ENCODE data around the gene POPDC3. TPM values are rescaled to one million over a fixed set of nuclear protein-coding genes. Genes with fewer than 3 reads are reported as not detected.

POPDC3 gene
- total RNA-seq, 1 experiment from 2014 or later: 3.8 TPM

- Mint-ChIP-seq H3K4me3 (ENCODE audit: low read depth, unreplicated experiment) (no peak overlapping the region), H3K36me3 (ENCODE audit: insufficient read depth, unreplicated experiment) (no peaks in the 10 kb centered on the region), H3K27ac (ENCODE audit: unreplicated experiment) (no peak overlapping the region), H3K9me3 (ENCODE audit: low read depth, unreplicated experiment) (no peaks in the 10 kb centered on the region), H3K4me1 (ENCODE audit: low read depth, unreplicated experiment) (no peaks in the 10 kb centered on the region), H3K27me3 (ENCODE audit: unreplicated experiment) (no peaks in the 10 kb centered on the region)
- BruUV-seq (replicated peaks): no TSS peak
- intact Hi-C loops (cut with micrococcal nuclease; ENCODE audit: unreplicated experiment): no loop called here
- no peak for DNase-seq
- TF ChIP-seq CTCF (IDR thresholded peaks at IDR 0.05; ENCODE audit: unreplicated experiment): no peak
- CTCF ChIA-PET: no interaction called here
Observed at GRCh38 chr6:105112577-105112976, 67.2 kb downstream of the POPDC3 start.

- BruUV-seq (replicated peaks): no TSS peak
- Mint-ChIP-seq H3K4me3 (ENCODE audit: low read depth, unreplicated experiment) (no peak overlapping the region), H3K4me1 (ENCODE audit: low read depth, unreplicated experiment) (no peaks in the 10 kb centered on the region), H3K27ac (ENCODE audit: unreplicated experiment) (no peak overlapping the region), H3K36me3 (ENCODE audit: insufficient read depth, unreplicated experiment) (no peaks in the 10 kb centered on the region), H3K27me3 (ENCODE audit: unreplicated experiment) (no peaks in the 10 kb centered on the region), H3K9me3 (ENCODE audit: low read depth, unreplicated experiment) (no peaks in the 10 kb centered on the region)
- intact Hi-C loops (cut with micrococcal nuclease; ENCODE audit: unreplicated experiment): no loop called here
- CTCF ChIA-PET: no interaction called here
- no peak for TF ChIP-seq CTCF (IDR thresholded peaks at IDR 0.05; ENCODE audit: unreplicated experiment)
- no peak for DNase-seq
Observed at GRCh38 chr6:105111871-105112270, 67.9 kb downstream of the POPDC3 start.

GRCh38 chr6:105111105-105111504 is 68.7 kb downstream of the POPDC3 start:
- Mint-ChIP-seq H3K4me1 (ENCODE audit: low read depth, unreplicated experiment) (no peaks in the 10 kb centered on the region), H3K9me3 (ENCODE audit: low read depth, unreplicated experiment) (no peaks in the 10 kb centered on the region), H3K36me3 (ENCODE audit: insufficient read depth, unreplicated experiment) (no peaks in the 10 kb centered on the region), H3K27ac (ENCODE audit: unreplicated experiment) (no peak overlapping the region), H3K4me3 (ENCODE audit: low read depth, unreplicated experiment) (no peak overlapping the region), H3K27me3 (ENCODE audit: unreplicated experiment) (no peaks in the 10 kb centered on the region)
- DNase-seq: no peak
- no peak for TF ChIP-seq CTCF (IDR thresholded peaks at IDR 0.05; ENCODE audit: unreplicated experiment)
- BruUV-seq (replicated peaks): no TSS peak
- CTCF ChIA-PET: interaction anchor here (0.6 kb wide), 1 partner anchor 265 kb away, joined by 3 read pairs; no protein-coding TSS in a partner anchor
- intact Hi-C loops (cut with micrococcal nuclease; ENCODE audit: unreplicated experiment): no loop called here

- Mint-ChIP-seq H3K9me3 (ENCODE audit: low read depth, unreplicated experiment) (no peaks in the 10 kb centered on the region), H3K36me3 (ENCODE audit: insufficient read depth, unreplicated experiment) (no peaks in the 10 kb centered on the region), H3K27ac (ENCODE audit: unreplicated experiment) (no peak overlapping the region), H3K4me1 (ENCODE audit: low read depth, unreplicated experiment) (no peaks in the 10 kb centered on the region), H3K27me3 (ENCODE audit: unreplicated experiment) (no peaks in the 10 kb centered on the region), H3K4me3 (ENCODE audit: low read depth, unreplicated experiment) (no peak overlapping the region)
- DNase-seq: no peak
- CTCF ChIA-PET: no interaction called here
- no TSS peak for BruUV-seq (replicated peaks)
- intact Hi-C loops (cut with micrococcal nuclease; ENCODE audit: unreplicated experiment): no loop called here
- TF ChIP-seq CTCF (IDR thresholded peaks at IDR 0.05; ENCODE audit: unreplicated experiment): no peak
Observed at GRCh38 chr6:105109955-105110895, 69.6 kb downstream of the POPDC3 start.

Measured in Calu3 (cell line).